ENCODE measurements around the gene RAB10.
"Not testable (repeated sequence)": the region's sequence is repeated elsewhere in the genome, so short reads cannot be mapped to it uniquely, and the experiment has no call there.

The RAB10 gene

DNA sequence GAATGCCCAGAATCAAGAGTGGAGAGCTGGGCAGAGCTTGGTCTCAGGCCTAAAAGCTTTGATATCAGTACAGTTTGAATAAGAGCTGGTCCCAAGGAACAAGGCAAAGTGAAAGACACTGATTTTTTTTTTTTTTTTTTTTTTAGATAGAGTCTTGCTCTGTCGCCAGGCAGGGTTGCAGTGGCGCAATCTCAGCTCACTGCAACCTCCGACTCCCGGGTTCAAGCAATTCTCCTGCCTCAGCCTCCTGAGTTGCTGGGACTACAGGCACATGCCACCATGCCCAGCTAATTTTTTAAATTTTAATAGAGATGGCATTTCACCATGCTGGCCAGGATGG, 17.2 kb upstream of the RAB10 start:
- DNase-seq: not testable (repeated sequence)

- no peak for DNase-seq
Observed at GRCh38 chr2:26017464-26018183, 16.3 kb upstream of the RAB10 start.

DNA sequence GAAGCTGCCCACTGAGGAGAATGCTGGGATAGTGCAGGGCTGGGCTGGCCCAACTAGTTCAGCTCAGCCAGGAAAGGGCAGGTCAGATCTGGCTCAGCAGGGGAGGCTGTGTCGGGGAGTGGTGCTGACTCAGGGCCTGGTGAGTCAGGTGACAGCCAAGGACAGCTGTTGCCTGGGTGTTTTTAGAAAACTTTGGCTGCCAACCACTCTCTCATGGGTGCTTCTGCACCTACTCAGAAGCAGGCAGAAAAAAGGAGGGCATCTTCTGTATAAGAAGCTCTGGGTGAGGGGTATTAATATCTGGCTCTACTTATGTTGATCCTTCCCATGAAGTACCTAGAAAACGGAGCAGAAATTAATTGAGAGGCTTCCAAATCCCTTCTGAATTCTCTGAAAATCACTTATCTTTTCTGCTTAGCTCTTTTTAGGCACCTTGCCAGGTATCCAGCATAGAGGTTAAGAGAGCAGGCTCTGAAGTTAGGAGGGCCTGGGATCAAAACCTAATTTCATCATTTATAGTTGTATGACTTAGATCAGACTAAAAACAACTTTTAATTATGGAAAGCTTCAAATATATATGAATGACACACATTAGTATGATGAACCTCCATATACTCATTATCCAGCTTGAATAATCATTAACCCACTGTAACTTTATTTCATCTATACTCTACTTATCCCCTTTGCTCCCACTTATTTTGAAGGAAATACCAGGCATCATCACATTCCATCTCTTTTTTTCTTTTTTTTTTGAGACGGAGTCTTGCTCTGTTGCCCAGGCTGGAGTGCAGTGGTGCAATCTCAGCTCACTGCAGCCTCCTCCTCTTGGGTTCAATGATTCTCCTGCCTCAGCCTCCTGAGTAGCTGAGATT, 15.5 kb upstream of the RAB10 start:
- peak in 1 of 2 experiments; percentile 22 for DNase-seq

DNA sequence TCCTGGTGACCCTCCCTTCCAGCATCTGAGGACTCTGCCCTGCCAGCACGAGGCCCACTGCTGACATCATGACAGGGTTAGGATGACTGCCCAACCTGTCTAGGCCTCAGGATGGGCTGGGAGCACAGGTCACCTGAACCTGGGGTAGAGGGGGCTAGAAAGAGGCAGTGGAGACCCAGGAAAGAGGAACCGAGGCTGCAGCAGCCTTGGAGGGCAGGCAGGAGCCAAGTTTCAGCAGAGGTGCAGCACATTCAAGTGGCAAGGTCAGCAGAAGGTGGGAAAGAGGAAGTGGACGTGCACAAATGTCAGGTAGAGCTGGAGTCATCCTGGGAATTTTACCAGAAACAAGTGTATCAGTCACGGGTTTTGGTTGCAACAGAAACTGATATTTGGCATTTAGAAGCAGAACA, 13.6 kb upstream of the RAB10 start:
- DNase-seq: no peak

GRCh38 chr2:26024260-26024659, 9.6 kb upstream of the RAB10 start:
- no peak for DNase-seq

- no peak for DNase-seq
Observed at GRCh38 chr2:26025509-26025908, 8.4 kb upstream of the RAB10 start.

DNA sequence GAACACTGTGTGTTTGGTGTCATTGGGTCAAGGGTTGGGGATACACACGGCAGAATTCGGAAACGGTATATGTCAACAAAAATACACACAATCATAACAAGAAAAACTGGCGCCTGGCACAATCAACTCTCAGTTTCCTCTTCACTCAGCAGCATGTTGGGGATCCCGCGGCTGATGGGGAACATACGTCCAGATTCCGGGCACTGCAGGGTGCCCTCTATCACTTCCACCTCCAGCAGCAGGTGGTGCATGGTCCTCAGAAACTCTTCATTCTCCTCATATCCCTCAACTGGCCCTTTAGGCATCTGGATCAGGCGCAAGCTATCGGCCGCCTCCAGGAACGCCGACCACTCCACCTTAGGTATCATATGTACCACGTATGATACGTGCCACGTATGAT, 5.8 kb upstream of the RAB10 start:
- DNase-seq: not testable (repeated sequence)

- not testable (repeated sequence) for DNase-seq
Observed at GRCh38 chr2:26032586-26033269, 1.2 kb upstream of the RAB10 start.

DNA sequence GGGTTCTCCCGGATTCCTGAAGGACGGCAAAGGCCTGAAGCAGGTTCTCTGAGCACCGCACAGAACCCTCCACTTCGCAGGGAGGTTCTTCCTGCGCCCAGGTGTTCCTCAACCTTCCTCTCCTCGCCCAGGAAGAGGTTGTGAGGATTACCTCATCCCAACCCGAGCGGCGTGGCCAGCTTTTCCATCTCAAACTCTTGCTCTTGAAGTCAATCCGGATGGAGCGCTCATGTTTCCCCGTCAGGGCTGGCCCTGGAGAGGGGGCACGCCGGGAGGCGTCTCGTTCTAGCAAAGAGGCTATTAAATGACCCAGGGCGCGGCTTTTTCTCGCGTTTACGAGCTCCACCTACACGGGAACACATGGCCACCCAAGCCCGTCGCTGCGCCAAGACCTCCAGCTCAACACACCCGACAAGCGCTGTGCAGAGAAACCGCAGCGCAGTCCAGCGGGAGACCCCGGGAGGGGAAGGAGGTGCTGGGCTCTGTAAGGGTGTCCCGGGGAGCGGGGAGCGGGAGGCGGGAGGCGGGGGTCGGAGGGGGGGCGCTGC, 540 bp upstream of the RAB10 start:
- peak; percentile 91 to 94 for DNase-seq

GRCh38 chr2:26034637-26034992, 731 bp downstream of the RAB10 start:
- no peak for DNase-seq

- no peak for DNase-seq
Observed at GRCh38 chr2:26035090-26035743, 1.3 kb downstream of the RAB10 start.

- no peak for DNase-seq
Observed at GRCh38 chr2:26039603-26040323, 5.9 kb downstream of the RAB10 start.

- no peak for DNase-seq
Observed at GRCh38 chr2:26043109-26043508, 9.2 kb downstream of the RAB10 start.

- no peak for DNase-seq
Observed at GRCh38 chr2:26043862-26044696, 10.2 kb downstream of the RAB10 start.

- no peak for DNase-seq
Observed at GRCh38 chr2:26048791-26049190, 14.9 kb downstream of the RAB10 start.

DNA sequence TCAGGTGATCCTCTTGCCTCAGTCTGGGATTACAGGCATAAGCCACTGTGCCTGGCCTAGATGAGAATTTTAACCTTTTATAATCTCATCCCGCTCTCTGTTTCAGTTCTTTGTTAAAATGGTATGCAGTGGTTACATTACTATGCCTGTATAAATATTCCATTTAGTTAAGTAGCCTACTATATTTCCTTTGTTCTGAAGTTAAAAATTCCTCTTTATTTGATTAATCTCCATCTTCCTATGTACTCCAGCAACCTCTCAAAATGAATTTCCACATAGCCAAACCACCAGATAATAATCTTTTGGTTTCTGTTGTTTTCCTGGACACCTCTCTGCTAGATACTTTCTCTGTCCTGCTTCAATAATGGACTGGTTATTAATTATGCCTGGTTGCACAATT, 15.8 kb downstream of the RAB10 start:
- no peak for DNase-seq

GRCh38 chr2:26052740-26053139, 18.9 kb downstream of the RAB10 start:
- DNase-seq: no peak

DNA sequence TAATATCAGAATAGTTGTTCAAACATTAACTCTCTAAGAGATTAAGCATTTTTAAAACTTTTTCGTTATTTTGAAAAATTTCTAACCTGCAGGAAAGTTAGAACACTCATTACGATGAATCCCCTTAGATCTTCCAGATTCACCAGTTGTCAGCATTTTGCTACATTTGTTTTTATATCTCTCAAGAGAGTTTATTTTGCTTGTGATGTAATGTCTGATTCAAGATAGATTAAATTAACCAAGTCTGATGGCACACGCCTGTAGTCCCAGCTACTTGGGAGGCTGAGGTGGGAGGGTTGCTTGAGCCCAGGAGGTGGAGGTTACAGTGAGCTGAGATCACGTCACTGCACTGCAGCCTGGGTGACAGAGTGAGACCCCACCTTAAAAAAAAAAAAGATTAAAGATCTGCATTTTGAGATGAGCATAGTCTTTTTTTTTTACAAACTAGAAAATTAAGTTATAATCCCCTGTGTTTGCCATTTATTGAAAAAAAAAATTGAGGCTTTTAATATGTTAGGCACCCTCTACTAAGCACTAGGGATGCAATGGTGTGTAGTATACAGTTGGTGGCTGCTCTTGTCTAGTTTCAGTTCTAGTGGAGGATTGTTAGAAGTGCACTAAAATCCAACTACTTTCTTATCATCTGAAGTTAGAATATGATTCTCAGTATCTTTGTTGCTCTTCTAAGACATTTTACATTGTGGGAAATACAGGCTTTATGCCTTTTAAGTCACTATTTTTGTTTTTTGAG, 20.9 kb downstream of the RAB10 start:
- DNase-seq: no peak

- no peak for DNase-seq
Observed at GRCh38 chr2:26058390-26058789, 24.5 kb downstream of the RAB10 start.

DNA sequence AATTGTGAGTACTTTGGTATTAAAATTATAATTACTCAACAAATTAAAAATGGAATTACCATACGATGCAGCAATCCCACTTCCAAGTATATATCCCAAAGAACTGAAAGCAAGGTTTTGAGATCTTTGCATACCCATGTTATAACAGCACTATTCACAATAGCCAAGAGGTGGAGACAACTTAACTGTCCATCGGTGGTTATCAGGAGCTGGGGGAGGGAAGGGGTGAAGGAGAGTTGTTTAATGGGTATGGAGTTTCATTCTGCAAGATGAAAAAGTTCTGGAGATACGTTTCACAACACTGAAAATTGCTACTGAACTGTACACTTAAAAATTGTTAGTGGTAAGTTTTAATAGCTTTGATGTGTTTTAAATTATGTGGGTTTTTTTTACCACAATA, 25.7 kb downstream of the RAB10 start:
- DNase-seq: no peak

DNA sequence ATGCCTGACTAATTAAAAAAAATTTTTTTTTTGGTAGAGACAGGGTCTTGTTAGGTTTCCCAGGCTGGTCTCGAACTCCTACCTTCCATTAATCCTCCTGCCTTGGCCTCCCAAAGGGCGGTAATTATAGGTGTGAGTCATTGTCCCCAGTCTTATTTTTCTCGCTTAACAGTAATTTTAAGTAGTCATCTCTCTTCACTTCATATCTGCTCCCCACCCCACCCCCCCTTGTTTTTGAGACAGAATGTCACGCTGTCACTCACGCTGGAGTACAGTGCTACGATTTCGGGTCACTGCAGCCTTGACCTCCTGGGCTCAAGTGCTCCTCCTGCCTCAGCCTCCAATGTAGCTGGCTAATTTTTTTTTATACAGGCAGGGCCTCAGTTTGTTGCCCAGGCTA, 27.7 kb downstream of the RAB10 start:
- DNase-seq: no peak
